ENCODE results near the gene ANXA6. TPM values are rescaled to one million over a fixed set of nuclear protein-coding genes. Genes with fewer than 3 reads are reported as not detected.

ANXA6 gene
- total RNA-seq, 1 experiment from 2014 or later = 98.7 TPM

- Histone ChIP-seq H3K4me2 (ENCODE audit: insufficient read depth, insufficient read length, low read length) (no peak overlapping the region), H3K56ac (ENCODE audit: insufficient read length, low read depth, low read length) (no peak overlapping the region), H4K5ac (ENCODE audit: insufficient read length, low read depth, low read length) (no peak overlapping the region), H3K9me3 (ENCODE audit: control insufficient read depth, low read depth, low read length) (no peaks in the 10 kb centered on the region), H2AK5ac (ENCODE audit: insufficient read length, low read length) (no peak overlapping the region), H3T11ph (ENCODE audit: low read length) (no peak overlapping the region), H3K14ac (ENCODE audit: insufficient read depth, low read length) (no peak overlapping the region), H2BK12ac (ENCODE audit: insufficient read length, low read depth, low read length) (no peak overlapping the region), H2BK5ac (ENCODE audit: insufficient read length, low read length) (no peak overlapping the region), H2BK15ac (ENCODE audit: low read depth, low read length) (no peak overlapping the region), H3K23ac (ENCODE audit: insufficient read length, low read depth, low read length) (no peak overlapping the region), H3K18ac (ENCODE audit: insufficient read length, low read depth, low read length) (no peak overlapping the region), H2BK20ac (ENCODE audit: low read depth, low read length, poor library complexity, severe bottlenecking) (no peak overlapping the region), H3K27ac (ENCODE audit: insufficient read length, low read depth, low read length) (no peak overlapping the region), H4K20me1 (ENCODE audit: control insufficient read depth, insufficient read depth, insufficient read length) (no peaks in the 10 kb centered on the region), H3K79me2 (ENCODE audit: insufficient read depth, low read length) (no peaks in the 10 kb centered on the region), H3K79me1 (ENCODE audit: insufficient read depth, low read depth, low read length, poor library complexity, severe bottlenecking) (no peaks in the 10 kb centered on the region), H4K8ac (replicated peaks; ENCODE audit: insufficient read length, low read depth, low read length) (no peak overlapping the region), H3K27me3 (ENCODE audit: insufficient read depth, low read length) (no peaks in the 10 kb centered on the region), H3K9ac (ENCODE audit: extremely low read depth, insufficient read length, low read length) (no peak overlapping the region), H2BK120ac (ENCODE audit: low read depth, low read length, poor library complexity, severe bottlenecking) (no peak overlapping the region), H2AFZ (ENCODE audit: low read length) (no peak overlapping the region), H3K4me1 (ENCODE audit: insufficient read depth, low read length) (no peaks in the 10 kb centered on the region; the same call in 1 of the 2 replicates), H4K91ac (ENCODE audit: insufficient read length, low read depth, low read length) (no peak overlapping the region), H3K23me2 (ENCODE audit: insufficient read length, low read depth, low read length, poor library complexity, severe bottlenecking) (no peaks in the 10 kb centered on the region), H3K4ac (ENCODE audit: low read depth, low read length) (no peak overlapping the region)
- no peaks in the 10 kb centered on the region for H3K9me3 Mint-ChIP-seq
- H3K27ac Mint-ChIP-seq = peak overlapping the region in 1 of 3 experiments; percentile 8; a peak in 1 of 7 replicates
- H3K4me1 Mint-ChIP-seq = peaks cover 13 to 27% of the 10 kb centered on the region in 2 experiments
- no peak for TF ChIP-seq CTCF (conservative IDR thresholded peaks at IDR 0.05)
- H3K27me3 Mint-ChIP-seq (ENCODE audit: low read depth) = no peaks in the 10 kb centered on the region
- WGBS (ENCODE audit: extremely low coverage, insufficient read length, low lambda C conversion rate) = no CpG with 5 or more reads among the region's 2 CpGs
- no peak for DNase-seq
- H3K36me3 Mint-ChIP-seq (ENCODE audit: insufficient read depth in 1 of 3, low read depth in 3 of 3) = peaks cover 0 to 6% (median 3%) of the 10 kb centered on the region in 3 experiments; a peak in 4 of 7 replicates
- no peak overlapping the region for H3K4me3 Mint-ChIP-seq
These were observed 6.3 kb downstream of the ANXA6 start for GRCh38 chr5:151151263-151151660.
